Esophagus squamous epithelium (tissue), 4 donors: Measurements from ENCODE around the gene FOSB.

Experiments
- CTCF ChIP-seq, 6 experiments: fragments of 450-650 bp in 4 of 6; fragments of 200-600 bp in 2 of 6; sonication (generic) in 2 of 6; IDR thresholded peaks; one replicate each; pipeline ENCODE4 v1.5.1; 2016 to 2019; ENCODE audit warnings: antibody characterized with exemption in 6 of 6, mild to moderate bottlenecking in 4 of 6, moderate library complexity in 4 of 6
- POLR2A ChIP-seq, 4 donors: fragments of 450-650 bp; IDR thresholded peaks; one replicate each; pipeline ENCODE4 v1.6.1; 2017; ENCODE audit warnings: antibody characterized with exemption in 4 of 4, mild to moderate bottlenecking in 4 of 4, moderate library complexity in 3 of 4

GRCh38 chr19:45464852-45465441, 2.8 kb upstream of the FOSB start:
- TF ChIP-seq CTCF (IDR thresholded peaks at IDR 0.05), result no peak
- TF ChIP-seq POLR2A (IDR thresholded peaks at IDR 0.05), result no peak
